B cell (primary cell): ENCODE results near the gene IFNGR1. TPM values are rescaled to one million over a fixed set of nuclear protein-coding genes. Genes with fewer than 3 reads are reported as not detected.

Experiments used
- ATAC-seq: fragments of 200-7000 bp; cut with Tn5 transposase; one replicate; pipeline ENCODE4 v1.10.0; 2021; ENCODE audit warnings: low read depth, mild to moderate bottlenecking, moderate number of reproducible peaks, moderate library complexity
- CTCF ChIA-PET: fragments of 350-600 bp; sonication (Branson Sonifier 250); formaldehyde crosslinking; loops from one replicate; lab custom pipeline; 2021; ENCODE audit warnings: antibody characterized with exemption, inconsistent platforms; lab: Charles Lee
- POLR2A ChIA-PET: fragments of 350-600 bp; sonication (Branson Sonifier 250); formaldehyde crosslinking; loops from one replicate; lab custom pipeline; 2021; ENCODE audit warnings: antibody characterized with exemption; lab: Charles Lee
- DNase-seq: peaks from one replicate; pipeline ENCODE4 v3.0.0; 2013
- H2AFZ ChIP-seq: 2 replicates; pipeline ENCODE4 v1.6.1; 2012; ENCODE audit warnings: mild to moderate bottlenecking, low read depth, low read length; ENCODE audit not compliant: insufficient read depth, poor library complexity, severe bottlenecking
- H3K27ac ChIP-seq, 2 donors: 1 replicate in 1 of 2; 2 replicates in 1 of 2; pipeline ENCODE4 v1.5.1; 2012 to 2013; ENCODE audit warnings: low read length in 2 of 2, mild to moderate bottlenecking in 2 of 2, moderate library complexity in 1 of 2
- H3K27me3 ChIP-seq, 4 experiments: fragments of 200-600 bp in 1 of 4; sonication (generic) in 1 of 4; replicated peaks in 1 of 4; 1 replicate in 2 of 4; 2 replicates in 2 of 4; pipeline versions ENCODE4 v1.6.1 to v1.7.0; 2013 to 2016; ENCODE audit warnings: low read length in 3 of 4, mild to moderate bottlenecking in 2 of 4, mixed read lengths in 1 of 4, moderate library complexity in 1 of 4; ENCODE audit not compliant: insufficient read depth in 4 of 4, control insufficient read depth in 3 of 4; ENCODE audit errors: control extremely low read depth in 1 of 4
- H3K36me3 ChIP-seq, 2 experiments: replicated peaks in 1 of 2; 1 replicate in 1 of 2; 2 replicates in 1 of 2; pipeline versions ENCODE4 v1.6.1 to v1.7.1; 2013; ENCODE audit warnings: low read length in 1 of 2; ENCODE audit not compliant: insufficient read depth in 2 of 2, control insufficient read depth in 1 of 2; ENCODE audit errors: control extremely low read depth in 1 of 2, extremely low read depth in 1 of 2
- H3K4me1 ChIP-seq, 2 donors: fragments of 200-600 bp in 1 of 2; sonication (generic) in 1 of 2; 1 replicate in 1 of 2; 2 replicates in 1 of 2; pipeline versions ENCODE4 v1.5.1 to v1.6.1; 2013 to 2017; ENCODE audit warnings: low read length in 2 of 2; ENCODE audit not compliant: control insufficient read depth in 2 of 2, insufficient read depth in 2 of 2
- H3K4me2 ChIP-seq: replicated peaks from 2 replicates; pipeline ENCODE3; 2012; ENCODE audit warnings: mild to moderate bottlenecking, low read depth, low read length; ENCODE audit not compliant: poor library complexity, severe bottlenecking
- H3K4me3 ChIP-seq, 5 experiments: fragments of 200-600 bp in 1 of 5; sonication (generic) in 1 of 5; 1 replicate in 3 of 5; 2 replicates in 2 of 5; pipeline versions ENCODE4 v1.5.1 to v1.7.0; 2011 to 2016; ENCODE audit warnings: low read length in 4 of 5, mild to moderate bottlenecking in 4 of 5, low read depth in 2 of 5, control low read depth in 1 of 5, moderate library complexity in 1 of 5; ENCODE audit not compliant: insufficient read depth in 1 of 5; ENCODE audit errors: control extremely low read depth in 1 of 5, extremely low read depth in 1 of 5
- H3K79me2 ChIP-seq: fragments of 200-600 bp; sonication (generic); one replicate; pipeline ENCODE4 v1.6.0; 2016; ENCODE audit warnings: low read length; ENCODE audit not compliant: control insufficient read depth, insufficient read depth
- H3K9ac ChIP-seq: fragments of 200-600 bp; sonication (generic); 2 replicates; pipeline ENCODE4 v1.6.1; 2017; ENCODE audit warnings: mild to moderate bottlenecking, low read length, moderate library complexity
- H3K9me3 ChIP-seq, 3 donors: one replicate each; pipeline versions ENCODE4 v1.6.1 to v1.7.1; 2013; ENCODE audit warnings: low read length in 2 of 3; ENCODE audit not compliant: control insufficient read depth in 2 of 3, insufficient read depth in 1 of 3; ENCODE audit errors: control extremely low read depth in 1 of 3
- H4K20me1 ChIP-seq: 2 replicates; pipeline ENCODE4 v1.6.0; 2012; ENCODE audit warnings: mild to moderate bottlenecking, low read length; ENCODE audit not compliant: insufficient read depth, control insufficient read depth, poor library complexity, severe bottlenecking
- H3K27ac Mint-ChIP-seq: one replicate; pipeline ENCODE4 v1.8.0; 2021; ENCODE audit warnings: mixed read lengths
- H3K27me3 Mint-ChIP-seq: one replicate; pipeline ENCODE4 v1.8.0; 2021; ENCODE audit warnings: mixed read lengths
- H3K4me1 Mint-ChIP-seq: one replicate; pipeline ENCODE4 v1.8.0; 2021; ENCODE audit warnings: mixed read lengths
- H3K4me3 Mint-ChIP-seq: one replicate; pipeline ENCODE4 v1.8.0; 2021; ENCODE audit warnings: mixed read lengths
- H3K9me3 Mint-ChIP-seq: one replicate; pipeline ENCODE4 v1.8.0; 2022; ENCODE audit warnings: mixed read lengths; ENCODE audit not compliant: insufficient read depth
- EZH2 ChIP-seq: IDR thresholded peaks from 2 replicates; pipeline ENCODE4 v1.6.1; 2012; ENCODE audit warnings: borderline replicate concordance, low read depth, mild to moderate bottlenecking, moderate library complexity, low read length; ENCODE audit not compliant: insufficient read depth, poor library complexity, severe bottlenecking
- WGBS: methylation state at CpG from one replicate; pipeline ENCODE4 v1.1.5; 2013; ENCODE audit warnings: missing lambda C conversion rate; ENCODE audit not compliant: insufficient coverage; 5-methylcytosine and 5-hydroxymethylcytosine counted together
- intact Hi-C: fragments of 100-400 bp; cut with micrococcal nuclease; formaldehyde crosslinking; loops from one replicate; pipeline ENCODE4 v1.10.0; 2022
- polyA plus RNA-seq: library from polyadenylated mRNA; depleted of rRNA; stranded (reverse); fragments of >200 nt; gene quantifications from 2 replicates; pipeline ENCODE4 v1.2.3, GENCODE V29; 2012
- total RNA-seq, 2 donors: library from RNA; stranded (reverse); fragments of 120-200 nt in 1 of 2; gene quantifications; 1 replicate in 1 of 2; 2 replicates in 1 of 2; pipeline versions ENCODE4 v1.2.3 to v1.2.4, GENCODE V29; 2013 to 2022
- TF ChIP-seq, protein P1 (sequence below): fragments of 200-600 bp; IDR thresholded peaks from one replicate; pipeline ENCODE4 v1.8.0; 2022; ENCODE audit warnings: antibody characterized with exemption, mild to moderate bottlenecking

The IFNGR1 gene
- total and polyA plus RNA-seq, 2 donors (not counting 1 experiment from before 2014, with no cell fraction given) = 24.5 to 48.2 TPM

DNA sequence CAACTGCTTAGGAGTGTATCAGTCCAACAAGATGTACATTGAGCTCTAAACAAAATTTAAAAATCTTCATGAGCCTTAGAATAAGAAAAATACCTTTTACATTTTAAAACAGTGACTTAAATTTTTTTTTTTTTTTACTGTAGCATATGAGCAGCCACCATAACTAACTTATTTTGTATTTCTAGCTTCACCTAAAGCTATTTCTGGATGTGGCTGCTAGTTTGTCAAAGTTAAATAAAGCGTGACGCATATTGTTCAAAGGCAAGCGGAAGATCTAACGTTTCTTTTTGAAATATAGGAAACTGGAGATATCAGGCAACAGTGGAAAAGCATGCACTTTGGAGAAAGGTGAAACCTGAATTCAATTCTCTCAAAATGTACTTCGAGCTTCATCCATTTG lies 42.5 kb downstream of the IFNGR1 start:
- Histone ChIP-seq H4K20me1 (no peaks in the 10 kb centered on the region), H3K9me3 (peaks cover 4 to 19% (median 13%) of the 10 kb centered on the region in 3 donors), H3K79me2 (no peaks in the 10 kb centered on the region), H2AFZ (peak overlapping the region; percentile 49), H3K27ac (peak overlapping the region in 1 of 2 donors; percentile 56), H3K4me3 (peak overlapping the region in 2 of 5 experiments; percentile 6 to 24), H3K27me3 (no peaks in the 10 kb centered on the region), H3K4me1 (peaks cover 43 to 47% of the 10 kb centered on the region in 2 donors), H3K4me2 (peak overlapping the region; percentile 61), H3K36me3 (no peaks in the 10 kb centered on the region), H3K9ac (peak overlapping the region; percentile 23)
- intact Hi-C loops = no loop called here
- 21% methylated on average over 3 of the region's 5 CpGs for WGBS
- ATAC-seq = no peak
- CTCF ChIA-PET = interaction anchor here (0.6 to 0.8 kb wide), 2 partner anchors 11 to 27 kb away, joined by 3 read pairs; no protein-coding TSS in a partner anchor
- TF ChIP-seq, protein P1, sequence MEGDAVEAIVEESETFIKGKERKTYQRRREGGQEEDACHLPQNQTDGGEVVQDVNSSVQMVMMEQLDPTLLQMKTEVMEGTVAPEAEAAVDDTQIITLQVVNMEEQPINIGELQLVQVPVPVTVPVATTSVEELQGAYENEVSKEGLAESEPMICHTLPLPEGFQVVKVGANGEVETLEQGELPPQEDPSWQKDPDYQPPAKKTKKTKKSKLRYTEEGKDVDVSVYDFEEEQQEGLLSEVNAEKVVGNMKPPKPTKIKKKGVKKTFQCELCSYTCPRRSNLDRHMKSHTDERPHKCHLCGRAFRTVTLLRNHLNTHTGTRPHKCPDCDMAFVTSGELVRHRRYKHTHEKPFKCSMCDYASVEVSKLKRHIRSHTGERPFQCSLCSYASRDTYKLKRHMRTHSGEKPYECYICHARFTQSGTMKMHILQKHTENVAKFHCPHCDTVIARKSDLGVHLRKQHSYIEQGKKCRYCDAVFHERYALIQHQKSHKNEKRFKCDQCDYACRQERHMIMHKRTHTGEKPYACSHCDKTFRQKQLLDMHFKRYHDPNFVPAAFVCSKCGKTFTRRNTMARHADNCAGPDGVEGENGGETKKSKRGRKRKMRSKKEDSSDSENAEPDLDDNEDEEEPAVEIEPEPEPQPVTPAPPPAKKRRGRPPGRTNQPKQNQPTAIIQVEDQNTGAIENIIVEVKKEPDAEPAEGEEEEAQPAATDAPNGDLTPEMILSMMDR = no peak
- TF ChIP-seq EZH2 = no peak
- DNase-seq = peak; percentile 30
- no peaks in the 10 kb centered on the region for H3K27me3 Mint-ChIP-seq
- peak overlapping the region; percentile 35 for H3K4me3 Mint-ChIP-seq
- peaks cover 55% of the 10 kb centered on the region for H3K4me1 Mint-ChIP-seq
- H3K27ac Mint-ChIP-seq = peak overlapping the region; percentile 32
- H3K9me3 Mint-ChIP-seq = peaks cover 10% of the 10 kb centered on the region
- POLR2A ChIA-PET = interaction anchor here (0.6 to 0.7 kb wide), 2 partner anchors 57 to 694 kb away, joined by 4 read pairs; no protein-coding TSS in a partner anchor

DNA sequence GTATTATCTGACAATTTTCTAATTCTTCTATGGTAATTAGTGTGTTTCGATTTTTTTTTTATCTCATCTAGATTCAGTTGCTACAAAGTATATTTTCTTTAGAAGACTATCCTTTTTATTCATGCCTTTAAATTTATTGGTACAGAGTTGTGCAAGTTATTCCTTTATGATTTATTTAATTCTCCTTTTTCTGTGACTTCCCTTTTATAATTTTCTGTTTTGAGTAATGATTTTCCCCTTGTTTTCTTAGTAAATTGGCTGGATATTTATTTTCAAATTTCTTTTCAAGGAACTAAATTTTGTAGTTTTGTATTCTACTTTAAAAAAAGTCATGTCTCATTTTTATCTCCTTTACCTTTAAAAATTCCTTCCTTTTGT lies 43.3 kb downstream of the IFNGR1 start:
- Histone ChIP-seq H3K36me3 (no peaks in the 10 kb centered on the region), H3K79me2 (no peaks in the 10 kb centered on the region), H3K4me2 (peak overlapping the region; percentile 61), H3K9ac (no peak overlapping the region), H3K27ac (peak overlapping the region in 1 of 2 donors; percentile 56), H3K9me3 (peaks cover 4 to 15% (median 6%) of the 10 kb centered on the region in 3 donors), H3K4me3 (no peak overlapping the region), H2AFZ (no peak overlapping the region), H3K4me1 (peaks cover 52 to 56% of the 10 kb centered on the region in 2 donors), H4K20me1 (no peaks in the 10 kb centered on the region), H3K27me3 (no peaks in the 10 kb centered on the region)
- peaks cover 64% of the 10 kb centered on the region for H3K4me1 Mint-ChIP-seq
- H3K27ac Mint-ChIP-seq = no peak overlapping the region
- no peak for TF ChIP-seq EZH2
- TF ChIP-seq, protein P1 = no peak
- H3K27me3 Mint-ChIP-seq = no peaks in the 10 kb centered on the region
- no peak for ATAC-seq
- ChIA-PET CTCF (interaction anchor here (0.8 to 1.4 kb wide), 4 partner anchors 11 to 81 kb away, joined by 3 to 4 read pairs (median 3); no protein-coding TSS in a partner anchor), POLR2A (interaction anchor here (0.9 kb wide), 1 partner anchor 73 kb away, joined by 7 read pairs; no protein-coding TSS in a partner anchor)
- peaks cover 4% of the 10 kb centered on the region for H3K9me3 Mint-ChIP-seq
- WGBS = no CpG with 5 or more reads among the region's 1 CpG
- no peak for DNase-seq
- no peak overlapping the region for H3K4me3 Mint-ChIP-seq
- intact Hi-C loops = no loop called here
